Panc1 (cell line): ENCODE measurements around the gene GRIK5. TPM values are rescaled to one million over a fixed set of nuclear protein-coding genes. Genes with fewer than 3 reads are reported as not detected.
A peak's percentile ranks its signal among the peaks of the same experiment; 100 is the strongest.

Experiments used
- ATAC-seq: fragments of 200-7000 bp; cut with Tn5 transposase; 2 replicates; pipeline ENCODE4 v1.9.1; 2020; ENCODE audit warnings: mild to moderate bottlenecking, moderate library complexity
- BruUV-seq: library from RNA; stranded (reverse); fragments of 400-500 nt; replicated peaks from 2 replicates; lab custom pipeline; 2021; lab: Mats Ljungman, UMichigan
- CTCF ChIA-PET: fragments of 300-600 bp; sonication (Branson Sonifier 250); formaldehyde crosslinking; loops from one replicate; lab custom pipeline; 2022; ENCODE audit warnings: antibody characterized with exemption; lab: Charles Lee
- POLR2A ChIA-PET: fragments of 300-600 bp; sonication (Branson Sonifier 250); formaldehyde crosslinking; loops from one replicate; lab custom pipeline; 2022; ENCODE audit warnings: antibody characterized with exemption; lab: Charles Lee
- DNase-seq: peaks from one replicate; pipeline ENCODE4 v3.0.0-alpha.2; 2010; ENCODE audit warnings: low read depth, low spot score
- H3K27ac ChIP-seq: 2 replicates; pipeline ENCODE4 v1.5.1; 2011; ENCODE audit warnings: mild to moderate bottlenecking, low read length, inconsistent platforms
- H3K27me3 ChIP-seq: fragments of 200-500 bp; sonication (Bioruptor generic); 2 replicates; pipeline ENCODE4 v1.6.0; 2014; ENCODE audit warnings: low read length, inconsistent platforms; ENCODE audit not compliant: control insufficient read depth, insufficient read depth
- H3K36me3 ChIP-seq: fragments of 200-500 bp; sonication (Bioruptor generic); 2 replicates; pipeline ENCODE4 v1.5.1; 2014; ENCODE audit warnings: inconsistent platforms, mild to moderate bottlenecking, low read length, moderate library complexity; ENCODE audit not compliant: control insufficient read depth, insufficient read depth
- H3K4me1 ChIP-seq: 2 replicates; pipeline ENCODE4 v1.5.1; 2011; ENCODE audit warnings: inconsistent platforms, mild to moderate bottlenecking, low read length, moderate library complexity; ENCODE audit not compliant: control insufficient read depth, insufficient read depth
- H3K4me3 ChIP-seq, 2 experiments: 2 replicates each; pipeline ENCODE4 v1.5.1; 2011 to 2012; ENCODE audit warnings: low read depth in 2 of 2, low read length in 2 of 2, mild to moderate bottlenecking in 2 of 2, inconsistent platforms in 1 of 2, moderate library complexity in 1 of 2
- H3K9me3 ChIP-seq: fragments of 200-500 bp; sonication (Bioruptor generic); 2 replicates; pipeline ENCODE4 v1.5.1; 2014; ENCODE audit warnings: low read depth, mild to moderate bottlenecking, inconsistent platforms, low read length, moderate library complexity; ENCODE audit not compliant: control insufficient read depth, insufficient read depth
- POLR2AphosphoS5 ChIP-seq: IDR thresholded peaks from 2 replicates; pipeline ENCODE4 v1.6.1; 2012; ENCODE audit warnings: mild to moderate bottlenecking, low read depth, low read length, moderate library complexity
- SIN3A ChIP-seq: IDR thresholded peaks from 2 replicates; pipeline ENCODE4 v1.6.1; 2012; ENCODE audit warnings: low read depth, mild to moderate bottlenecking, low read length, moderate library complexity, borderline replicate concordance; ENCODE audit not compliant: insufficient read depth
- TCF7L2 ChIP-seq: IDR thresholded peaks from 2 replicates; pipeline ENCODE4 v1.6.1; 2011; ENCODE audit warnings: mild to moderate bottlenecking, low read depth, low read length, inconsistent platforms
- in situ Hi-C: cut with HindIII; loops from 2 replicates; pipeline ENCODE4 v1.10.0; 2016; ENCODE audit warnings: low sequenced_read_pairs, low pct_unique_long_range_greater_than_20kb
- intact Hi-C: fragments of 100-400 bp; cut with micrococcal nuclease; formaldehyde crosslinking; loops from one replicate; pipeline ENCODE4 v1.10.0; 2022; ENCODE audit not compliant: unreplicated experiment
- total RNA-seq: library from RNA; stranded (reverse); gene quantifications from one replicate; pipeline ENCODE4 v1.2.1, GENCODE V29; 2021; ENCODE audit not compliant: unreplicated experiment
- TF ChIP-seq, protein P1 (sequence below), 2 experiments: IDR thresholded peaks; 2 replicates each; pipeline ENCODE4 v1.6.1; 2011 to 2012; ENCODE audit warnings: low read depth in 2 of 2, control low read depth in 1 of 2, low read length in 1 of 2, mild to moderate bottlenecking in 1 of 2, moderate library complexity in 1 of 2; ENCODE audit not compliant: insufficient read depth in 1 of 2
- TF ChIP-seq, protein P2 (sequence below): fragments of 450-650 bp; IDR thresholded peaks from 2 replicates; pipeline ENCODE4 v1.5.1; 2017; ENCODE audit warnings: mild to moderate bottlenecking

GRIK5 gene
- total RNA-seq, 1 experiment from 2014 or later = 0.62 TPM

DNA sequence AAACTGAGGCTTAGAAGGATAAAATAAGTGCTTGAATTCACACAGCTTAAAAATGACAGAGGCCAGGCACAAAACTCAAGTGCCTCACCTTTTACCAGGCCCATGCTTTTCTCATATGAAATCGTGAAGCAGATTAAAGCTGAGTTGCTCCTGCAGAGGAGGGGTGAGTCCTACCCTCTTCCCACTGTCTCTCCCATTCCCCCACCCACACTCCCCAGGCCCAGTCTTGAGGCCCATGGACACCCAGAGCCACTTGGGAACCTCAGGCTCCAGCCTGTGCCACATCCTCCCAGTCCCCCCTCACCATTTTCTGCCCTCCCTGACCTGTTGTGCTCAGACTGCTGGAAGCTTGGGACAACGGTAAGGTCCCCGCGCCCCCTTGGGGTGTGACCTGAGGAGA lies 23.5 kb upstream of the GRIK5 start:
- BruUV-seq = no TSS peak
- Histone ChIP-seq H3K4me1 (no peaks in the 10 kb centered on the region), H3K4me3 (no peak overlapping the region), H3K9me3 (no peaks in the 10 kb centered on the region), H3K27me3 (no peaks in the 10 kb centered on the region), H3K36me3 (no peaks in the 10 kb centered on the region), H3K27ac (no peak overlapping the region)
- no peak for ATAC-seq
- ChIA-PET CTCF (no interaction called here), POLR2A (no interaction called here)
- intact Hi-C loops (no loop called here), in situ Hi-C loops (no loop called here)
- DNase-seq = no peak
- TF ChIP-seq, protein P1, sequence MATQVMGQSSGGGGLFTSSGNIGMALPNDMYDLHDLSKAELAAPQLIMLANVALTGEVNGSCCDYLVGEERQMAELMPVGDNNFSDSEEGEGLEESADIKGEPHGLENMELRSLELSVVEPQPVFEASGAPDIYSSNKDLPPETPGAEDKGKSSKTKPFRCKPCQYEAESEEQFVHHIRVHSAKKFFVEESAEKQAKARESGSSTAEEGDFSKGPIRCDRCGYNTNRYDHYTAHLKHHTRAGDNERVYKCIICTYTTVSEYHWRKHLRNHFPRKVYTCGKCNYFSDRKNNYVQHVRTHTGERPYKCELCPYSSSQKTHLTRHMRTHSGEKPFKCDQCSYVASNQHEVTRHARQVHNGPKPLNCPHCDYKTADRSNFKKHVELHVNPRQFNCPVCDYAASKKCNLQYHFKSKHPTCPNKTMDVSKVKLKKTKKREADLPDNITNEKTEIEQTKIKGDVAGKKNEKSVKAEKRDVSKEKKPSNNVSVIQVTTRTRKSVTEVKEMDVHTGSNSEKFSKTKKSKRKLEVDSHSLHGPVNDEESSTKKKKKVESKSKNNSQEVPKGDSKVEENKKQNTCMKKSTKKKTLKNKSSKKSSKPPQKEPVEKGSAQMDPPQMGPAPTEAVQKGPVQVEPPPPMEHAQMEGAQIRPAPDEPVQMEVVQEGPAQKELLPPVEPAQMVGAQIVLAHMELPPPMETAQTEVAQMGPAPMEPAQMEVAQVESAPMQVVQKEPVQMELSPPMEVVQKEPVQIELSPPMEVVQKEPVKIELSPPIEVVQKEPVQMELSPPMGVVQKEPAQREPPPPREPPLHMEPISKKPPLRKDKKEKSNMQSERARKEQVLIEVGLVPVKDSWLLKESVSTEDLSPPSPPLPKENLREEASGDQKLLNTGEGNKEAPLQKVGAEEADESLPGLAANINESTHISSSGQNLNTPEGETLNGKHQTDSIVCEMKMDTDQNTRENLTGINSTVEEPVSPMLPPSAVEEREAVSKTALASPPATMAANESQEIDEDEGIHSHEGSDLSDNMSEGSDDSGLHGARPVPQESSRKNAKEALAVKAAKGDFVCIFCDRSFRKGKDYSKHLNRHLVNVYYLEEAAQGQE (IDR thresholded peaks at IDR 0.05; ENCODE audit: insufficient read depth in 1 of 2, low read depth in 2 of 2, low read length in 1 of 2) = no peak
- TF ChIP-seq POLR2AphosphoS5 = no peak
- TF ChIP-seq, protein P2, sequence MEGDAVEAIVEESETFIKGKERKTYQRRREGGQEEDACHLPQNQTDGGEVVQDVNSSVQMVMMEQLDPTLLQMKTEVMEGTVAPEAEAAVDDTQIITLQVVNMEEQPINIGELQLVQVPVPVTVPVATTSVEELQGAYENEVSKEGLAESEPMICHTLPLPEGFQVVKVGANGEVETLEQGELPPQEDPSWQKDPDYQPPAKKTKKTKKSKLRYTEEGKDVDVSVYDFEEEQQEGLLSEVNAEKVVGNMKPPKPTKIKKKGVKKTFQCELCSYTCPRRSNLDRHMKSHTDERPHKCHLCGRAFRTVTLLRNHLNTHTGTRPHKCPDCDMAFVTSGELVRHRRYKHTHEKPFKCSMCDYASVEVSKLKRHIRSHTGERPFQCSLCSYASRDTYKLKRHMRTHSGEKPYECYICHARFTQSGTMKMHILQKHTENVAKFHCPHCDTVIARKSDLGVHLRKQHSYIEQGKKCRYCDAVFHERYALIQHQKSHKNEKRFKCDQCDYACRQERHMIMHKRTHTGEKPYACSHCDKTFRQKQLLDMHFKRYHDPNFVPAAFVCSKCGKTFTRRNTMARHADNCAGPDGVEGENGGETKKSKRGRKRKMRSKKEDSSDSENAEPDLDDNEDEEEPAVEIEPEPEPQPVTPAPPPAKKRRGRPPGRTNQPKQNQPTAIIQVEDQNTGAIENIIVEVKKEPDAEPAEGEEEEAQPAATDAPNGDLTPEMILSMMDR = no peak
- no peak for TF ChIP-seq SIN3A
- no peak for TF ChIP-seq TCF7L2

DNA sequence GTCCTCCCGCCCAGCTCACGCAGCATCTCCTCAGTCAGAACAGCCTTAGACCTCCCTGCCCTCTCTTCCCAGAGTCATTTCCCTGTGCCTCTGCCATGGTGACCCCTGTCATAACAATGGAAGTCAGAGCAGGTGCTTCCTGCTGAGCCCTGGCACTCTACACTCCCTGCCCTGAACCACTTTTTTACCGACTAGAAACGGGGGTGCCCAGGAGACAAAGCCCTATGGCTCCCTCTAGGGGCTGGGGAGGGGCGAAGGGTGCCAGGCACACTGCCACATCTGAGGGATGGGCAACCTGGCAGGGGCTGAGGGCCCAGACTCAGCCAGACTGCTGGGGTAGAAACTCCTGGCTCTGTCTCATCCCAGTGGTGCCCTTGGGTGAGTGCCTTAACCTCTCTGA lies 22.3 kb upstream of the GRIK5 start:
- ChIA-PET POLR2A (no interaction called here), CTCF (no interaction called here)
- ATAC-seq (peak; percentile 69), DNase-seq (no peak)
- TF ChIP-seq, protein P1 (IDR thresholded peaks at IDR 0.05; ENCODE audit: insufficient read depth in 1 of 2, low read depth in 2 of 2, low read length in 1 of 2) = no peak
- TF ChIP-seq, protein P2 = peak; percentile 79
- BruUV-seq = no TSS peak
- no peaks in the 10 kb centered on the region for H3K9me3 ChIP-seq
- no peak overlapping the region for H3K27ac ChIP-seq
- no peaks in the 10 kb centered on the region for H3K27me3 ChIP-seq
- in situ Hi-C loops (no loop called here), intact Hi-C loops (no loop called here)
- H3K4me3 ChIP-seq = no peak overlapping the region
- H3K36me3 ChIP-seq = no peaks in the 10 kb centered on the region
- peaks cover 3% of the 10 kb centered on the region; the same call in 1 of the 2 replicates for H3K4me1 ChIP-seq
